Gastrocnemius medialis (tissue), 4 donors: ENCODE results near the gene FBXL19. TPM values are rescaled to one million over a fixed set of nuclear protein-coding genes. Genes with fewer than 3 reads are reported as not detected.
A peak's percentile ranks its signal among the peaks of the same experiment; 100 is the strongest.

ENCODE experiments used
- ATAC-seq, 2 donors: fragments of 150-250 bp; one replicate each; pipeline ENCODE4 v1.9.1; 2016
- DNase-seq, 2 donors: peaks; one replicate each; pipeline ENCODE4 v3.0.0-alpha.2; 2019
- H3K27ac ChIP-seq, 4 donors: fragments of 200-600 bp; sonication (generic); 1 replicate in 1 of 4; 2 replicates in 3 of 4; pipeline ENCODE4 v1.5.1; 2016 to 2018; ENCODE audit warnings: mild to moderate bottlenecking in 2 of 4, moderate library complexity in 1 of 4
- H3K27me3 ChIP-seq, 3 donors: fragments of 200-600 bp; sonication (generic) in 2 of 3; 1 replicate in 1 of 3; 2 replicates in 2 of 3; pipeline versions ENCODE4 v1.5.1 to v1.6.0; 2016 to 2019; ENCODE audit warnings: mild to moderate bottlenecking in 1 of 3, moderate library complexity in 1 of 3
- H3K36me3 ChIP-seq, 2 donors: fragments of 200-600 bp; sonication (generic) in 1 of 2; one replicate each; pipeline ENCODE4 v1.5.1; 2017 to 2018
- H3K4me1 ChIP-seq, 2 donors: fragments of 200-600 bp; sonication (generic) in 1 of 2; one replicate each; pipeline ENCODE4 v1.5.1; 2016 to 2017; ENCODE audit warnings: mild to moderate bottlenecking in 2 of 2
- H3K4me3 ChIP-seq, 4 donors: fragments of 200-600 bp; sonication (generic) in 3 of 4; 1 replicate in 1 of 4; 2 replicates in 3 of 4; pipeline ENCODE4 v1.5.1; 2016 to 2019; ENCODE audit warnings: mild to moderate bottlenecking in 2 of 4
- H3K9me3 ChIP-seq, 3 donors: fragments of 200-600 bp; sonication (generic) in 2 of 3; 1 replicate in 1 of 3; 2 replicates in 2 of 3; pipeline ENCODE4 v1.5.1; 2016 to 2019
- POLR2A ChIP-seq, 2 donors: fragments of 450-650 bp; IDR thresholded peaks; one replicate each; pipeline ENCODE4 v1.6.1; 2017; ENCODE audit warnings: antibody characterized with exemption in 2 of 2, mild to moderate bottlenecking in 2 of 2, moderate library complexity in 2 of 2
- in situ Hi-C, 4 donors: fragments of 200-750 bp; cut with MboI; loops; one replicate each; pipeline versions ENCODE4 v1.15.0 to v1.8.0; 2017; ENCODE audit warnings: low sequenced_read_pairs in 4 of 4
- intact Hi-C: fragments of 100-400 bp; cut with DNase I; formaldehyde crosslinking; loops from one replicate; pipeline ENCODE4 v1.15.1; 2023; ENCODE audit warnings: low total_unique reads
- total RNA-seq, 4 donors: library from RNA; depleted of rRNA; stranded (reverse); fragments of >200 nt; gene quantifications; one replicate each; pipeline versions ENCODE4 v1.1.0 to v1.2.3, GENCODE V29; 2016
- TF ChIP-seq, protein P1 (sequence below), 5 experiments: fragments of 450-650 bp in 3 of 5; fragments of 200-600 bp in 2 of 5; sonication (generic) in 2 of 5; IDR thresholded peaks in 4 of 5; conservative IDR thresholded peaks in 1 of 5; 1 replicate in 4 of 5; 2 replicates in 1 of 5; pipeline ENCODE4 v1.5.1; 2016 to 2019; ENCODE audit warnings: antibody characterized with exemption in 5 of 5, mild to moderate bottlenecking in 3 of 5, moderate library complexity in 3 of 5

The FBXL19 gene
- total RNA-seq, 4 donors from 2014 or later = 3.4 to 7.9 (median 4.8) TPM

DNA sequence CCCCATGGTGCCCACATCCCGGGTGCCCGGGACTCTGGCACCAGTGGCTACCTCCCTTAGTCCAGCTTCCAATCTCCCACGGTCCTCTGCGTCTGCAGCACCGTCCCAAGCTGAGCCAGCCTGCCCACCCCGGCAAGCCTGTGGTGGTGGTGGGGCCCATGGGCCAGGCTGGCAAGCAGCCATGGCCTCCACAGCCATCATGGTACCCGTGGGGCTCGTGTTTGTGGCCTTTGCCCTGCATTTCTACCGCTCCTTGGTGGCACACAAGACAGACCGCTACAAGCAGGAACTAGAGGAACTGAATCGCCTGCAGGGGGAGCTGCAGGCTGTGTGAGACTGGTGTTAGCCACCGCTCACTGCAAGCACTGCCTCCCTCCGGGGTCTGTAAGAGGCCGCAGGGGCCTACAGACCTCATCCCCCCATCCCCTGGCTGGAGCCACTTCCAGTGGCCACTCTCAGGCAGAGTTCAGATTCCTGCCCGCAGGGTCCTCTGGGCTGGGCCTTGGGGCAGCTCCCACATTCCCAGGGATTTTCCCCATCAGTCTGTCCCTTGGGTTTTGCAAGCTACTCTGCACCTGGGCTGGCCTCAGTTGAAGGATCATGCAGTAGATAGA is 30.2 kb downstream of the FBXL19 start:
- ATAC-seq (no peak), DNase-seq (peak in 1 of 2 donors; percentile 54)
- Histone ChIP-seq H3K4me3 (no peak overlapping the region), H3K36me3 (no peaks in the 10 kb centered on the region), H3K9me3 (no peaks in the 10 kb centered on the region), H3K27ac (peak overlapping the region in 1 of 4 donors; percentile 45), H3K4me1 (peaks cover 20 to 27% of the 10 kb centered on the region in 2 donors), H3K27me3 (no peaks in the 10 kb centered on the region)
- TF ChIP-seq POLR2A (IDR thresholded peaks at IDR 0.05) = no peak
- TF ChIP-seq, protein P1, sequence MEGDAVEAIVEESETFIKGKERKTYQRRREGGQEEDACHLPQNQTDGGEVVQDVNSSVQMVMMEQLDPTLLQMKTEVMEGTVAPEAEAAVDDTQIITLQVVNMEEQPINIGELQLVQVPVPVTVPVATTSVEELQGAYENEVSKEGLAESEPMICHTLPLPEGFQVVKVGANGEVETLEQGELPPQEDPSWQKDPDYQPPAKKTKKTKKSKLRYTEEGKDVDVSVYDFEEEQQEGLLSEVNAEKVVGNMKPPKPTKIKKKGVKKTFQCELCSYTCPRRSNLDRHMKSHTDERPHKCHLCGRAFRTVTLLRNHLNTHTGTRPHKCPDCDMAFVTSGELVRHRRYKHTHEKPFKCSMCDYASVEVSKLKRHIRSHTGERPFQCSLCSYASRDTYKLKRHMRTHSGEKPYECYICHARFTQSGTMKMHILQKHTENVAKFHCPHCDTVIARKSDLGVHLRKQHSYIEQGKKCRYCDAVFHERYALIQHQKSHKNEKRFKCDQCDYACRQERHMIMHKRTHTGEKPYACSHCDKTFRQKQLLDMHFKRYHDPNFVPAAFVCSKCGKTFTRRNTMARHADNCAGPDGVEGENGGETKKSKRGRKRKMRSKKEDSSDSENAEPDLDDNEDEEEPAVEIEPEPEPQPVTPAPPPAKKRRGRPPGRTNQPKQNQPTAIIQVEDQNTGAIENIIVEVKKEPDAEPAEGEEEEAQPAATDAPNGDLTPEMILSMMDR (IDR thresholded peaks at IDR 0.05 in 4 of 5, conservative IDR thresholded peaks at IDR 0.05 in 1 of 5) = peak; percentile 31 to 66 (median 43)
- in situ Hi-C loops (loop anchor here in 1 of 4 donors (25.0 kb wide), 1 partner anchor 484 kb away; the partner anchor contains the start of genes COX6A2 and ZNF843), intact Hi-C loops (no loop called here)

DNA sequence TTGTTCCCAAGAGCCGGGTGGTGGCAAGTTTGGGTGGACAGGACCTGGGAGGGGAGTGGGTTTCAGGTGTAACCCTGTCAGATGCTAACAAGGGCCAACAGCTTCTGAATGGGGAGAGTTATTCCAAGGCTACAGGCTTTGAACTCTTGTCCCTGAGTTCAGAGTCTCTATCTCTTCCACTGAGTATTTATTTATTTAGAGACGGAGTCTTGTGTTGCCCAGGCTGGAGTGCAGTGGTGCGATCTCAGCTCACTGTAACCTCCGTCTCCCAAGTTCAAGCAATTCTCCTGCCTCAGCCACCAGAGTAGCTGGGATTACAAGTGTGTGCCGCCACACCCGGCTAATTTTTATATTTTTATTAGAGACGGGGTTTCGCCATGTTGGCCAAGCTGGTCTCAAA is 31.6 kb downstream of the FBXL19 start:
- peaks cover 19 to 30% of the 10 kb centered on the region in 2 donors for H3K4me1 ChIP-seq
- H3K27ac ChIP-seq = no peak overlapping the region
- intact Hi-C loops (no loop called here), in situ Hi-C loops (loop anchor here in 1 of 4 donors (25.0 kb wide), 1 partner anchor 482 kb away; the partner anchor contains the start of genes COX6A2 and ZNF843)
- no peak for DNase-seq
- no peak for ATAC-seq
- peaks cover 0 to 11% of the 10 kb centered on the region in 2 donors for H3K36me3 ChIP-seq
- H3K9me3 ChIP-seq = no peaks in the 10 kb centered on the region
- no peak overlapping the region for H3K4me3 ChIP-seq
- H3K27me3 ChIP-seq = no peaks in the 10 kb centered on the region
- TF ChIP-seq, protein P1 (IDR thresholded peaks at IDR 0.05 in 4 of 5, conservative IDR thresholded peaks at IDR 0.05 in 1 of 5) = no peak
- no peak for TF ChIP-seq POLR2A (IDR thresholded peaks at IDR 0.05)

DNA sequence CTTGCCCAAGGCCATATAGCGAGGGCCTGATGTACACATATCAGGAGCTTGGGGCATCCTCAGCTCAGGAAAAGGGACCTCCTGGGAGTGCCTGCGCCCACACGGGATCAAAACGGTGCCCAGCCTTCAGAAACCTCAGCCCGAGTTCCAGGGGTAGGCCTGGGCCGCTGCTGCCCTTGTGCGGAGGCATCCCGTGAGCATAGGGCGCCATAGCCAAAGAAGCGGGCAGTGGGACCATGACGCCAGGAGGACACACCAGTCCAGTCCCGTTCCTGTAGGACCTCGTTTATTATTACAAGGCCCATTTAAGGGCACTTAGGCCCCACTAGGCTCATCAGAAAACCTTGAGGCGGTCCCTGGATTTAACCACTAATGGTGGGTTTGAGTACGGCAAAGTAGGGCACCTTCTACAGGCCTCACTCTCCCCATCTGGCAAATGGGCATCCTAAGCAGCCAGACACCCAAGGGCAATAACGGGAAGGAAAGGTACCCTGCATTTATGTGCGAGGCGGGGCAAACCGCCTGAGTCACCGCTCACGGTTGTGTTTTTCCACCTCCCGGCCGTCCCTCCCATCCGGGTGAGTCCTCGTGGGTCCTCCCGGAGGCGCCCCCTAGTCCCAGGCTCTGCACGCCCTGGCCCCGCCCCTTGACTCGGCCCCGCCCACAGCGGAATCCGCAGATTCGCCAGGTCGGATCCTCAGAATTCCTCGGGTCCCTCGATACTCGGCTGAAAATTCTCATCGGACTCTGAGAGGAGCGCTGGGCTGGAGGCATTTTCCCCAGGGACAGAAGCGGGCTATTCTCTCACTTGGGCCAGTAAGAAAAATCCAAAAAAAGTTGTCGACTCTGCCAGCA is 33.5 kb downstream of the FBXL19 start:
- peak; percentile 67 to 70 for ATAC-seq
- intact Hi-C loops = loop anchor here (1.0 to 2.0 kb wide), 3 partner anchors 34 to 502 kb away; partner anchors contain the start of genes ARMC5, BCL7C and FBXL19

More for the DNA sequence above, 33.5 kb downstream of the FBXL19 start:
- no peak for TF ChIP-seq POLR2A (IDR thresholded peaks at IDR 0.05)
- TF ChIP-seq, protein P1 (IDR thresholded peaks at IDR 0.05 in 4 of 5, conservative IDR thresholded peaks at IDR 0.05 in 1 of 5) = no peak
- in situ Hi-C loops = loop anchor here in 1 of 4 donors (25.0 kb wide), 1 partner anchor 480 kb away; the partner anchor contains the start of genes COX6A2 and ZNF843
- Histone ChIP-seq H3K27me3 (no peaks in the 10 kb centered on the region), H3K27ac (peak overlapping the region; percentile 97 to 99 (median 98)), H3K4me3 (peak overlapping the region; percentile 70 to 94 (median 84)), H3K36me3 (peaks cover 6 to 29% of the 10 kb centered on the region in 2 donors), H3K4me1 (peaks cover 11 to 17% of the 10 kb centered on the region in 2 donors), H3K9me3 (no peaks in the 10 kb centered on the region)
- DNase-seq = peak; percentile 45 to 69
